Measurements from ENCODE around the gene HSPG2. TPM values are rescaled to one million over a fixed set of nuclear protein-coding genes. Genes with fewer than 3 reads are reported as not detected.

The HSPG2 gene
- total RNA-seq, 2 donors from 2014 or later: 684 to 846 TPM

GRCh38 chr1:21839337-21840037, 97.6 kb downstream of the HSPG2 start:
- Histone ChIP-seq H3K36me3 (peaks cover 95% of the 10 kb centered on the region), H3K27me3 (replicated peaks; ENCODE audit: insufficient read depth) (no peaks in the 10 kb centered on the region), H3K4me3 (no peak overlapping the region), H3K9me3 (no peaks in the 10 kb centered on the region), H3K27ac (no peak overlapping the region), H3K4me1 (ENCODE audit: control insufficient read depth in 1 of 2, low read depth in 2 of 2) (no peaks in the 10 kb centered on the region)
- no peak for TF ChIP-seq CTCF (IDR thresholded peaks at IDR 0.05)
- DNase-seq (ENCODE audit: low spot score) (no peak), ATAC-seq (ENCODE audit: insufficient number of reproducible peaks, low FRiP score, low read depth) (no peak)

- no peak for DNase-seq (ENCODE audit: low spot score)
- TF ChIP-seq CTCF (IDR thresholded peaks at IDR 0.05): no peak
- Histone ChIP-seq H3K27ac (no peak overlapping the region), H3K36me3 (peaks cover 95% of the 10 kb centered on the region), H3K9me3 (no peaks in the 10 kb centered on the region), H3K4me3 (no peak overlapping the region), H3K4me1 (ENCODE audit: control insufficient read depth in 1 of 2, low read depth in 2 of 2) (no peaks in the 10 kb centered on the region), H3K27me3 (replicated peaks; ENCODE audit: insufficient read depth) (no peaks in the 10 kb centered on the region)
- no peak for ATAC-seq (ENCODE audit: insufficient number of reproducible peaks, low FRiP score, low read depth)
Observed at GRCh38 chr1:21838359-21839157, 98.6 kb downstream of the HSPG2 start.

- Histone ChIP-seq H3K4me1 (ENCODE audit: control insufficient read depth in 1 of 2, low read depth in 2 of 2) (no peaks in the 10 kb centered on the region), H3K9me3 (no peaks in the 10 kb centered on the region), H3K27me3 (replicated peaks; ENCODE audit: insufficient read depth) (no peaks in the 10 kb centered on the region), H3K4me3 (no peak overlapping the region), H3K36me3 (peaks cover 94% of the 10 kb centered on the region), H3K27ac (no peak overlapping the region)
- TF ChIP-seq CTCF (IDR thresholded peaks at IDR 0.05): no peak
- ATAC-seq (ENCODE audit: insufficient number of reproducible peaks, low FRiP score, low read depth) (no peak), DNase-seq (ENCODE audit: low spot score) (no peak)
Observed at GRCh38 chr1:21837476-21837875, 99.6 kb downstream of the HSPG2 start.

GRCh38 chr1:21836729-21837128, 100.4 kb downstream of the HSPG2 start:
- Histone ChIP-seq H3K4me3 (no peak overlapping the region), H3K4me1 (ENCODE audit: control insufficient read depth in 1 of 2, low read depth in 2 of 2) (no peaks in the 10 kb centered on the region), H3K27ac (no peak overlapping the region), H3K27me3 (replicated peaks; ENCODE audit: insufficient read depth) (no peaks in the 10 kb centered on the region), H3K9me3 (no peaks in the 10 kb centered on the region), H3K36me3 (peaks cover 94% of the 10 kb centered on the region)
- no peak for ATAC-seq (ENCODE audit: insufficient number of reproducible peaks, low FRiP score, low read depth)
- no peak for TF ChIP-seq CTCF (IDR thresholded peaks at IDR 0.05)
- no peak for DNase-seq (ENCODE audit: low spot score)

GRCh38 chr1:21836010-21836409, 101.1 kb downstream of the HSPG2 start:
- H3K27ac ChIP-seq: no peak overlapping the region
- H3K27me3 ChIP-seq (replicated peaks; ENCODE audit: insufficient read depth): no peaks in the 10 kb centered on the region
- H3K4me3 ChIP-seq: no peak overlapping the region
- H3K4me1 ChIP-seq (ENCODE audit: control insufficient read depth in 1 of 2, low read depth in 2 of 2): no peaks in the 10 kb centered on the region
- H3K36me3 ChIP-seq: peaks cover 93% of the 10 kb centered on the region
- ATAC-seq (ENCODE audit: insufficient number of reproducible peaks, low FRiP score, low read depth) (no peak), DNase-seq (ENCODE audit: low spot score) (no peak)
- TF ChIP-seq CTCF (IDR thresholded peaks at IDR 0.05): no peak
- H3K9me3 ChIP-seq: no peaks in the 10 kb centered on the region

All from thoracic aorta (tissue), 2 donors.